Measurements from ENCODE around the gene IDI1.

- no peak for TF ChIP-seq CTCF (IDR thresholded peaks at IDR 0.05; ENCODE audit: low read length)
- TF ChIP-seq EZH2 (optimal IDR thresholded peaks at IDR 0.05; ENCODE audit: low read depth, low read length) = no peak
- no peak for TF ChIP-seq EZH2phosphoT487 (IDR thresholded peaks at IDR 0.05; ENCODE audit: low read length)
These were observed 39.8 kb downstream of the IDI1 start for GRCh38 chr10:1009071-1009494.

Measured in MM.1S (cell line).